HepG2 (cell line): Measurements from ENCODE around the gene PFN1. TPM values are rescaled to one million over a fixed set of nuclear protein-coding genes. Genes with fewer than 3 reads are reported as not detected.

ENCODE experiments used
- CBFB ChIP-seq: sonication (generic); formaldehyde crosslinking; IDR thresholded peaks from 2 replicates; pipeline ENCODE4 v1.4.0; 2020; ENCODE audit warnings: missing genetic modification reagents
- HIVEP1 ChIP-seq: sonication (generic); formaldehyde crosslinking; IDR thresholded peaks from 2 replicates; pipeline ENCODE4 v1.4.0; 2020; ENCODE audit warnings: mild to moderate bottlenecking, missing genetic modification reagents
- HNF4A ChIP-seq: sonication (generic); formaldehyde crosslinking; IDR thresholded peaks from 2 replicates; pipeline ENCODE4 v1.4.0; 2020; ENCODE audit warnings: missing genetic modification reagents
- HOXA7 ChIP-seq: sonication (generic); formaldehyde crosslinking; IDR thresholded peaks from 2 replicates; pipeline ENCODE4 v1.8.1; 2022; ENCODE audit warnings: mild to moderate bottlenecking, missing genetic modification reagents, moderate library complexity
- KAT7 ChIP-seq: IDR thresholded peaks from 2 replicates; pipeline ENCODE4 v1.6.1; 2018; ENCODE audit warnings: borderline replicate concordance, missing compliant biosample characterization
- KMT2B ChIP-seq: IDR thresholded peaks from 2 replicates; pipeline ENCODE4 v1.6.1; 2016; ENCODE audit warnings: missing genetic modification reagents, missing compliant biosample characterization
- NCOA1 ChIP-seq: sonication (generic); formaldehyde crosslinking; IDR thresholded peaks from 2 replicates; pipeline ENCODE4 v1.9.0; 2021; ENCODE audit warnings: missing genetic modification reagents
- PAXIP1 ChIP-seq: sonication (generic); formaldehyde crosslinking; conservative IDR thresholded peaks from 2 replicates; pipeline ENCODE4 v1.4.0; 2020; ENCODE audit warnings: mild to moderate bottlenecking, missing genetic modification reagents, moderate library complexity
- POLR2AphosphoS5 ChIP-seq: IDR thresholded peaks from 2 replicates; pipeline ENCODE4 v1.6.1; 2012; ENCODE audit warnings: low read depth, low read length
- SCMH1 ChIP-seq: sonication (generic); formaldehyde crosslinking; IDR thresholded peaks from 2 replicates; pipeline ENCODE4 v1.9.0; 2021; ENCODE audit warnings: missing genetic modification reagents, mild to moderate bottlenecking, borderline replicate concordance
- SOX13 ChIP-seq, 3 experiments: fragments of 450-650 bp in 1 of 3; sonication (generic) in 1 of 3; formaldehyde crosslinking in 1 of 3; IDR thresholded peaks in 2 of 3; conservative IDR thresholded peaks in 1 of 3; 2 replicates each; pipeline versions ENCODE4 v1.5.0 to v1.6.1; 2016 to 2020; ENCODE audit warnings: antibody characterized with exemption in 1 of 3, mild to moderate bottlenecking in 1 of 3, missing compliant biosample characterization in 1 of 3, missing genetic modification reagents in 1 of 3, moderate library complexity in 1 of 3
- SP140L ChIP-seq: sonication (generic); formaldehyde crosslinking; IDR thresholded peaks from 2 replicates; pipeline ENCODE4 v1.4.0; 2020; ENCODE audit warnings: missing genetic modification reagents, borderline replicate concordance
- TSC22D2 ChIP-seq: sonication (generic); formaldehyde crosslinking; IDR thresholded peaks from 2 replicates; pipeline ENCODE4 v1.5.1; 2020; ENCODE audit warnings: missing genetic modification reagents, mild to moderate bottlenecking, borderline replicate concordance
- ZFP36L2 ChIP-seq: sonication (generic); formaldehyde crosslinking; IDR thresholded peaks from 2 replicates; pipeline ENCODE4 v1.4.0; 2020; ENCODE audit warnings: missing genetic modification reagents
- ZMYM3 ChIP-seq: sonication (generic); formaldehyde crosslinking; IDR thresholded peaks from 2 replicates; pipeline ENCODE4 v1.5.1; 2020; ENCODE audit warnings: mild to moderate bottlenecking, missing genetic modification reagents
- ZNF24 ChIP-seq: fragments of 450-650 bp; IDR thresholded peaks from 2 replicates; pipeline ENCODE4 v1.6.1; 2017; ENCODE audit warnings: antibody characterized with exemption, mild to moderate bottlenecking
- ZNF3 ChIP-seq: IDR thresholded peaks from 2 replicates; pipeline ENCODE4 v1.7.0; 2017; ENCODE audit warnings: inconsistent platforms
- ZNF362 ChIP-seq: sonication (generic); formaldehyde crosslinking; IDR thresholded peaks from 2 replicates; pipeline ENCODE4 v1.4.0; 2020; ENCODE audit warnings: missing genetic modification reagents, mild to moderate bottlenecking, borderline replicate concordance
- ZNF367 ChIP-seq: sonication (generic); formaldehyde crosslinking; IDR thresholded peaks from 2 replicates; pipeline ENCODE4 v1.4.0; 2020; ENCODE audit warnings: missing genetic modification reagents, borderline replicate concordance
- ZNF569 ChIP-seq: sonication (generic); formaldehyde crosslinking; IDR thresholded peaks from 2 replicates; pipeline ENCODE4 v1.5.0; 2020; ENCODE audit warnings: mild to moderate bottlenecking, missing genetic modification reagents, moderate library complexity, borderline replicate concordance
- ZNF652 ChIP-seq: IDR thresholded peaks from 2 replicates; pipeline ENCODE4 v1.6.1; 2016; ENCODE audit warnings: low read depth, borderline replicate concordance
- ZNF883 ChIP-seq: sonication (generic); formaldehyde crosslinking; IDR thresholded peaks from 2 replicates; pipeline ENCODE4 v1.5.1; 2020; ENCODE audit warnings: mild to moderate bottlenecking, missing genetic modification reagents; ENCODE audit errors: not compliant biosample characterization
- polyA plus RNA-seq, 8 experiments: library from polyadenylated mRNA; depleted of rRNA in 3 of 8; stranded (reverse) in 7 of 8; unstranded in 1 of 8; fragments of >200 nt; fragmentation: Illumina TruSeq in 4 of 8; extraction: Trizol in 4 of 8; gene quantifications; 2 replicates each; pipeline versions ENCODE4 v1.2.1 to v1.2.3, GENCODE V29; 2011 to 2016; ENCODE audit warnings: low read depth in 4 of 8, missing spikeins in 1 of 8, mixed read lengths in 1 of 8; ENCODE audit not compliant: insufficient read depth in 1 of 8
- total RNA-seq, 5 experiments: library from RNA; depleted of rRNA; stranded (reverse); fragments of >200 nt; fragmentation: Illumina TruSeq; extraction: Trizol; gene quantifications; 2 replicates each; pipeline ENCODE4 v1.2.3, GENCODE V29; 2016; ENCODE audit warnings: low read depth in 1 of 5

Gene PFN1
- total and polyA plus RNA-seq, 2 of the 13 experiments (the other 11 are each of a cell fraction or from before 2014, with no cell fraction given), result 494 to 613 TPM

- TF ChIP-seq ZMYM3 (no peak), KAT7 (CRISPR knock-in tag) (no peak), SCMH1 (CRISPR knock-in tag) (no peak), CBFB (CRISPR knock-in tag) (0 out of 2 replicates have a peak, but pooled peaks have one; percentile 25), HNF4A (CRISPR knock-in tag) (0 out of 2 replicates have a peak, but pooled peaks have one; percentile 11), POLR2AphosphoS5 (peak; percentile 35; the same call in 1 of the 2 replicates), ZNF652 (CRISPR knock-in tag) (no peak), SP140L (no peak), NCOA1 (CRISPR knock-in tag) (no peak), HIVEP1 (CRISPR knock-in tag) (0 out of 2 replicates have a peak, but pooled peaks have one; percentile 17), ZNF367 (CRISPR knock-in tag) (no peak), HOXA7 (no peak), KMT2B (CRISPR knock-in tag) (no peak), PAXIP1 (CRISPR knock-in tag) (no peak), TSC22D2 (CRISPR knock-in tag) (no peak), ZNF3 (no peak), ZNF24 (no peak), ZFP36L2 (CRISPR knock-in tag) (no peak), ZNF569 (CRISPR knock-in tag) (no peak), ZNF883 (CRISPR knock-in tag) (no peak), ZNF362 (CRISPR knock-in tag) (no peak), SOX13 (IDR thresholded peaks at IDR 0.05) (no peak), SOX13 (CRISPR knock-in tag; conservative IDR thresholded peaks at IDR 0.05 in 1 of 2, IDR thresholded peaks at IDR 0.05 in 1 of 2) (no peak)
Measured at GRCh38 chr17:4934173-4934979, 14.0 kb downstream of the PFN1 start (continued).
